ENCODE measurements around the gene FAM83E.
"Not testable (repeated sequence)": the region's sequence is repeated elsewhere in the genome, so short reads cannot be mapped to it uniquely, and the experiment has no call there.

Gene FAM83E

DNA sequence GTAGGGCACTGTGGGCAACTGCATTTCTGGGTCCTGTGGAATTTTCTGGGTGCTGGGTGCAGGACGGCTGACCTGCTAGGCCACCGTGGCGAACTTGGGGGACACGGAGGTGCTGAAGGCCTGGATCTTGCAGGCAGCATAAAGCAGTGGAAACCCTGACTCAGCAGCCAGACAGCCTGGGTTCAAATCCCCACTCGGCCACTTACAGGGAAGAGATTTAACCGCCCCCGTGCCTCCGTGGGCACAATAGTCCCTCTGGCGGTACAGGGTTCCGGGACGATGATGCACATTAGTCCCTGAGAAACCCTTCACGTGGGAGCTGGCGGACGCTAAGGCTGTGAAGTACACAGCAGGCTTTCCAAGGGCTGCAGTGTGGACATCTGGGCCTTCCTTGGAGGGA, 3.0 kb downstream of the FAM83E start:
- DNase-seq (ENCODE audit: low read depth): no peak

DNA sequence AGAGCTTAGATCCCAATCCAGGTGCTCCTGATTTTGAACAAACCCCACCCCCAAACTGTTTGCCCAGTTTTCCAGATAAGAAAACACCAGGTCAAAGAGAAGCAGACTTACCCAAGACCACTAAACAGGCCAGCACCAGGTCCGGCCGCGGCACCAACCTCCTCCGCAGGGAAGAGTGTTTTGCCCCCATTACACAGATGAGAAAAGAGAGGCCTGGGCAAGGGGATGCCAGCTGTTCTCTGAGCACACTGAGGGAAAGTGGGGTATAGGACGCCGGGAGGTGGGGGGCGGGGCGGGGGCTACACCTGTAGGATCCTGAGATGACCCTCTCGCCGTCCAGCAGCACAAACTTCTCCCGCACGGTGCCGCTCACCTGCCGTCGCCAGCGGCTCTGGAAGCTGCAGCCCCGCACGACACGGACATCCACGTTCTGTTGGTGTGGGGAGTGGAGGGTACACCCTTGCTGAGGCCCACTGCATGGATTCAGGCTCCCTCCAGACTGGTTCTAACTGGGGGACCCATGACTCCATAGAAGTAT, 5.2 kb downstream of the FAM83E start:
- DNase-seq (ENCODE audit: low read depth): no peak

DNA sequence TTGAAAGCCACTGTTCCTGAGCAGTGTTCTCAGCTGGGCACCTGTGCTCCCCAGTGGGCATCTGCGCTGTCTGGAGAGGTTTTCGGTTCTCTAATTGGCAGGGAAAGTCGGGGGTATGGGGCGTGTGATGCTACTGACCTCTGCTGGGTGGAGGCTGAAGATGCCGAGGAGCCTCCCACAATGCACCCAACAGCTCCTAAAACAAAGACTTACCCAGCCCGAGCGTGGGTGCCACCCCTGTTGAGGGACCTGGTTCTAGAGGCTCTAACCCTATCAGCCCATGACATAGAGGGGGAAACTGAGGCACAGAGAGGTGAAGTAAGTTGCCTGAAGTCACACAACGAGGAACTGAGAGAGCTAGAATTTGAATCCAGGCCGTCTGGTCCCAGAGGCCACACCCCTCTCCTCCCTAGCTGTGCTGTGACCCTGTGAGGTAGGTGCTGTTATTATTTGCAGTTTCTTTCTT, 6.0 kb downstream of the FAM83E start:
- DNase-seq (ENCODE audit: low read depth): no peak

DNA sequence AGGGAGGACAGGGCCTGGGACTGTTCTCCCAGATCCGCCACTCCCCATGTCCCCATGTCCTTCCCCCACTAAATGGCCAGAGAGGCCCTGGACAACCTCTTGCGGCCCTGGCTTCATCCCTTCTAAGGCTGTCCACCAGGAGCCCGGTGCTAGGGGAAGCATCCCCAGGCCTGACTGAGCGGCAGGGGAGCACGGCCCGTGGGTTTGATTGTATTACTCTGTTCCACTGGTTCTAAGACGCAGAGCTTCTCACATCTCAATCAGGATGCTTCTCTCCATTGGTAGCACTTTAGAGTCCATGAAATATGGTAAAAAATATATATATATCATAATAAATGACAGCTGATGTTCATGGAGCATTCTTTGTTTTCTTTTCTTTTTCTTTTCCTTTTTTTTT, 7.5 kb downstream of the FAM83E start:
- no peak for DNase-seq (ENCODE audit: low read depth)

DNA sequence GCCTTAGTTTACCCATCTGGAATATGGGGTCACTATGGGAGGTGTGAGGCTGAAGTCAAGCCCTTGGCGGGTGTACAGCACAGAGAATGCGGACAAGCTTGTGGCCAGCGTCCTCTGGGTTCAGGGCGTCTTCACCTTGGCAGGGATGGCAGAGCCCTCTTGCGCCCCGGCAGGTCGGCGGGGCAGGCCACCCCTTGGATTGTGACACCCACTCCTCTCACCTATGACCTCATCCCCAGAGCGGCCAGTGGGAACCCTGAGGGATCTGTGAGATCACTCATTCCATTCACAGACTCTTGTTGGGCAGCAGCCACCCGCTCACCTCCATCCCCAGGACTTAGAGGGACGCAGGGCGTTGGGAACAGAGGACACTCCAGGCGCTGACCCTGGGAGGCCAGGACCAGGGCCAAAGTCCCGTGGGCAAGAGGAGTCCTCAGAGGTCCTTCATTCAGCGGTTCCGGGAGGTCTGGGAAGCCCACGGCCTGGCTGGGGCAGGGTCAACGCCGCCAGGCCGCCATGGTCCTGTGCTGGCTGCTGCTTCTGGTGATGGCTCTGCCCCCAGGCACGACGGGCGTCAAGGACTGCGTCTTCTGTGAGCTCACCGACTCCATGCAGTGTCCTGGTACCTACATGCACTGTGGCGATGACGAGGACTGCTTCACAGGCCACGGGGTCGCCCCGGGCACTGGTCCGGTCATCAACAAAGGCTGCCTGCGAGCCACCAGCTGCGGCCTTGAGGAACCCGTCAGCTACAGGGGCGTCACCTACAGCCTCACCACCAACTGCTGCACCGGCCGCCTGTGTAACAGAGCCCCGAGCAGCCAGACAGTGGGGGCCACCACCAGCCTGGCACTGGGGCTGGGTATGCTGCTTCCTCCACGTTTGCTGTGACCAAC, 8.2 kb downstream of the FAM83E start, which contains the start of gene SPACA4:
TSS of gene SPACA4 (plus strand) at position 280 of the 896 bp plus-strand sequence. CDS start at position 517, 237 bp downstream.
- no peak for DNase-seq (ENCODE audit: low read depth)

DNA sequence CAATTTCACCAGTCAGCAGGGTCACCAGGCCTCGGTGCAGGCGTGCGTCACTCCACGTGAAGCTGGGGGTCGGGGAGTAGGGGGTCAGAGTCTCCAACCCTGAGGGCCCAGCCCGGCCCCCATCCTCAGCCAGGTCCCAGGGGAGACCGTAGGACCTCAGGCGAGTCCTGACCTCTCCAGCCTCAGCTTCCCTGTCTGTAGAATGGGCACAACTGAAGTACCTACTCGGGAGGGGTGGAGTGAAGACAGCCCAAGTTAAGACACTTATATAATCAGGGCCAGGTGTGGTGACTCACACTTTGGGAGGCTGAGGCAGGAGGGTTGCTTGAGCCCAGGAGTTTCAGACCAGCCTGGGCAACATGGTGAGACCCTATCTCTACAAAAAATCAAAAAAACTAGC, 11.0 kb downstream of the FAM83E start:
- no peak for DNase-seq (ENCODE audit: low read depth)

DNA sequence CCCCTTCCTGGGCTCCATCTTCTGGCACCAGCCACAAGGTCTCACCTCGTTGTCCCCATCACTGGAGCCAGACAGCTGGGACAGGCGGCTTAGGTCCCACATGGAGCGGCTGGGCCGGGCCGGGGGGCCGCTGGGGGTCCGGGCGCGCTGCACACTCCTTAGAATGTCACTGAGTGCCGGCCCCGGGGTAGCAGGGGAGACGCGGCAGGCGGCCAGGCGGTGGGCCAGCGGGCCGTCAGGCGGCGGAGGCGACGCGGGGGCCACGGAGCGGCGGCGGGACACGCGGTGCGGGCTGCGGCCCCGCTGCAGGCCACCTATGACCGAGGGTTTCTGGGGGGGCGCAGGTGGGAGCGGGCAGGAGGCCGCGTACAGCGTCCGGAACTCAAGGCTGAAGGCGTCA, 11.4 kb downstream of the FAM83E start:
- no peak for DNase-seq (ENCODE audit: low read depth)

DNA sequence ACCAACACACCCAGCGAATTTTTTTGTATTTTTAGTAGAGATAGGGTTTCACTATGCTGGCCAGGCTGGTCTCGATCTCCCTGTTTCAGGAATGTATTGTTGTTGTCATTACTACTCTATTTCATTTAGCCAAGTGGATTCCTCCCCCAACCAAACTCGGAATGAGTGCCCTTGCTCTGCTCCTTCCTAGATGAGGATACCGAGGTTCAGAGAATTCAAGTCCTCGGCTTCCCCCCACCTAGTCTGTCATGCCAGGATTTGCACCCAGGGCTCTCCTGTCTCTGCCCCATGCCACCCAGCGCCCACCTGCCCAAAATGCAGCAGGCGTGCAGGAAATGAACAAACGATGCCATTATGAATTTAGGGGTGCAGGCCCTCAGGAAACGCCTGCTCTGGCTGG, 11.9 kb downstream of the FAM83E start:
- no peak for DNase-seq (ENCODE audit: low read depth)

DNA sequence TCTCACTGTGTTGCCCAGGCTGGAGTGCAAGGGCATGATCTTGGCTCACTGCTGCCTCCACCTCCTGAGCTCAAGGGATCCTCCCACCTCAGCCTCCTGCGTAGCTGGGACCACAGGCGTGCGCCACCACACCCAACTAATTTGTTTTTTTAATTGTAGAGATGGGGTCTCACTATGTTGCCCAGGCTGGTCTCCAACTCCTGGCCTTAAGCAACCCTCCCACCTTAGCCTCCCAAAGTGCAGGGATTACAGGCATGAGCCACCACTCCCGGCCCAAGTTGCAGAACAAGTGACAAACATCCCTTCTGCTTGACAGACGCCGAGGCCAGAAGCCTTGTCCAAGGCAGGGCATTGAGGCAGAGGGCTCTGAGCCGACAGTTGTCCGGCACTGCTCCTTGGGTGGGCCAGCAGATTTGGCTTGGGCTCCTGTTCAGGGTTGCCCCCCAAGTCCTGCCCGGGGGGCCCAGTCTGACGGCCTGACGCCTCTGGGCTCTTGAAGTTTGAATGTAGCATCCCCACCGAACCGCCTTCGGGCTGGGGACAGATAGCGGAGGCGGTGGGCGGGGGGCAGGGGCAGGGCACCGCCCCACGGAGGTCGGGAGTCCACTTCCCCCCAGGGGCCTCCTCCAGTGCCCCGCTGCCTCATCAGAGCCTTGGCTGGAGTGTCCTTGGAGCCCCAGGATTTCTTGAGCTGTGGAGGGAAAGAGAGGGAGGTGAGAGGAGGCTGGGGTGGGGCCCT, 14.0 kb downstream of the FAM83E start:
- no peak for DNase-seq (ENCODE audit: low read depth)

DNA sequence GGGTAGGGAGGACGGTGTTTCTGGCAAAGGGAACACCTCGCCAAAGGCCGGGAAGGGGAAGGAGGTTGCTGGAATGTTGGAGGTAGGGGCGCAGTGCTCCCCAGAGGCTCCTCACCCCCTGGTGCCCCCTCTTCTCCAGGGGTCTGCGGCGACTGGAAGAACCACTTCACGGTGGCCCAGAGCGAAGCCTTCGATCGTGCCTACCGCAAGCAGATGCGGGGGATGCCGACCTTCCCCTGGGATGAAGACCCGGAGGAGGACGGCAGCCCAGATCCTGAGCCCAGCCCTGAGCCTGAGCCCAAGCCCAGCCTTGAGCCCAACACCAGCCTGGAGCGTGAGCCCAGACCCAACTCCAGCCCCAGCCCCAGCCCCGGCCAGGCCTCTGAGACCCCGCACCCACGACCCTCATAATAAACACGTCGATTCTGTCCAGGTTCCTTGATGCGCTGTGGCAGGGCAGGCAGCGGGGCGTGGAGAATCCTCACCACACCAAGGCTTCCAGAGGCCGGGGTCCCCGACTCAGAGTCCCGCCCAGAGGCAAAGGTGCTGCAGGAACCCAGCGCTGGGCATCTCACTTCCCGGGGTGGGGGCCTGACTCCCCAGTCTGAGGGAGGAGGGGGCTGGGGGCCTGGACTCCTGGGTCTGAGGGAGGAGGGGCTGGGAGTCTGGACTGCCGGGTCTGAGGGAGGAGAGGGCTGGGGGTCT, 15.7 kb downstream of the FAM83E start:
- DNase-seq (ENCODE audit: low read depth): no peak

DNA sequence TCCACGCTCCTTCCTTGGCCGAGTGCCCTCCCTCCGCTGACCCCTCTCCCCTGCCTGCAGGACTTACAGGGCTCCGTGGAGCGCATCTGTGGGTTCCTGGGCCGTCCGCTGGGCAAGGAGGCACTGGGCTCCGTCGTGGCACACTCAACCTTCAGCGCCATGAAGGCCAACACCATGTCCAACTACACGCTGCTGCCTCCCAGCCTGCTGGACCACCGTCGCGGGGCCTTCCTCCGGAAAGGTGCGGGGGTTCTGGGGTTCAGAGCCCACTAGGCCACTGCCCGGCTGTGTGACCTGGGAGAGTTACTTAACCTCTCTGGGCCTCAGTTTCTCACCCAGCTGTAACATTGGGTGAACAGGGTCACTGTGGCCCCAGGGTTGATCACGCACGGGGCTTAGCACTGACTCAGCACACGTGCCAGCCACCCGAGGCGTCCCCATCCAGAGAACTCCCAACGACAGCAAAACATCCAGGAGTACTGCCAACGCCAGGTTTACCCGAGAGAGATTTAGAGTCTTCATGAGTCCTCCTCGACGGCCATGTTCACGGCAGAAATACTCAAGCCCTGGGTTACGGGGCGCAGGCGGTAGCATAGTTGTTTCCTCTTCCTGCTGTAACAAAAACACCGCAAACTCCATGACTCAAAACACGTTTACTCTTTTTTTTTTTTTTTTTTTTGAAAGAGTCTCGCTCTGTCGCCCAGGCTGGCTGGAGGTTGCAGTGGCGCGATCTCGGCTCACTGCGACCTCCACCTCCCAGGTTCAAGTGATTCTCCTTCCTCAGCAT, 18.0 kb downstream of the FAM83E start:
- no peak for DNase-seq (ENCODE audit: low read depth)

DNA sequence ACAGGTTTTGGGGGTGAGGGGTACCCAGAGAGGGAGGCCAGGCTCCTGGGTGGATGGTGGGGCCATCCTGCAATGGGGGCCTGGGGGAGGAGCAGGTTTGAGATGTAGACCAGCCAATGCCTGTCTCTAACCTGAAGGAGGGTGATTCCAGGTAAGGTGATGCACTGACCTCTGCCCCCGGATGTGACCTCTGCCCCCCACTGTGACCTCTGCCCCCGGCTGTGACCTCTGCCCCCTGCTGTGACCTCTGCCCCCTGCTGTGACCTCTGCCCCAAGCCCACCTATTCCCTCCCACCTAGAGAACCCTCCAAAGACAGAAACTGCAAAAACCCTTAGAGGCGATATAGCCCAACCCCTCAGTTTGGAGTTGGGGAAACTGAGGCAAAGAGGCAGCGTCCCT, 18.6 kb downstream of the FAM83E start:
- no peak for DNase-seq (ENCODE audit: low read depth)

DNA sequence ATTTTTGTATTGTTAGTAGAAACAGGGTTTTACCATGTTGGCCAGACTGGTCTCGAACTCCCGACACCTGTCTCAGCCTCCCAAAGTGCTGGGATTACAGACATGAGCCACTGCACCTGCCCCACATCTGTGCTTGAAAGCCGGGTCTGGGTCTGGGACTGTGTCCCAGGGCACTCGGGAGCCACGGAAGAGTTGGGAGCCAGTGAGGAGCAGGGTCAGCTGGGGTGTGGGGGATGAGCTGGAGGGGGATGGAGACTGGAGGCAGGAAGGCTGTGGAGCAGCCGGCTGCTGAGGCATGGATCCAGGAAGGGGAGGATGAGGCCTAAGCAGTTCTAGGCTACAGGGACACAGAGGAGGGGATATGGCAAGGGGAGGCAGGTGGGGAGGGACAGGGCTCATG, 19.0 kb downstream of the FAM83E start:
- DNase-seq (ENCODE audit: low read depth): no peak

DNA sequence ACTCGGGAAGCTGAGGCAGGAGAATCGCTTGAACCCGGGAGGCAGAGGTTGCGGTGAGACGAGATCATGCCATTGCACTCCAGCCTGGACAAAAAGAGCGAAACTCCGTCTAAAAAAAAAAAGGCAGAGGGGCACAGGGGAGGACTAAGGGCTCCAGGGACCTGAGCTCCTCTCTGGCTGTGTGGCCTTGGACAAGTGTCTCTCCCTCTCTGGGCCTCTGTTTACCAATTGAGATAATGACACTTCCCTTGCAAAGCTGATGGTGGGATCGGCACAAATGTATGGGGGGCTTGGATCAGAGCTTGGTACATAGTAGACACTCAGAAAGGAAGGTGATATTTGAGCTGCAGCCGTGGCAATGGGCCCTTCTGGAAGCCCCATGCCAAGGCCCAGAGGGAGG, 19.7 kb downstream of the FAM83E start:
- no peak for DNase-seq (ENCODE audit: low read depth)

DNA sequence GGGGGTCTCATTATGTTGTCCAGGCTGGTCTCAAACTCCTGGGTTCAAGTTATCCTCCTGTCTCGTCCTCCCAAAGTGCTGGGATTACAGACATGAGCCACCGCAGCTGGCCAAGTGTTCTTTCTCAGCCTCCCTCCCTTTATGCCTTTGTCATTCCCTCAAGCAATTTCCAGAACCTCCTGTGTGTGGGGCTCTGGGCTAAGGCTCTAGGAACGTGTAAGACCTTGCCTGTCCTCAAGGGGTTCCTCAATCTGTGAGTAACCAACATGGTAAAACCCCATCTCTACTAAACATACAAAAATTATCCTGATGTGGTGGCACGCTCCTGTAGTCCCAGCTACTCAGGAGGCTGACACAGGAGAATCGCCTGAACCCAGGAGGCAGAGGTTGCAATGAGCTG, 23.9 kb downstream of the FAM83E start:
- no peak for DNase-seq (ENCODE audit: low read depth)

DNA sequence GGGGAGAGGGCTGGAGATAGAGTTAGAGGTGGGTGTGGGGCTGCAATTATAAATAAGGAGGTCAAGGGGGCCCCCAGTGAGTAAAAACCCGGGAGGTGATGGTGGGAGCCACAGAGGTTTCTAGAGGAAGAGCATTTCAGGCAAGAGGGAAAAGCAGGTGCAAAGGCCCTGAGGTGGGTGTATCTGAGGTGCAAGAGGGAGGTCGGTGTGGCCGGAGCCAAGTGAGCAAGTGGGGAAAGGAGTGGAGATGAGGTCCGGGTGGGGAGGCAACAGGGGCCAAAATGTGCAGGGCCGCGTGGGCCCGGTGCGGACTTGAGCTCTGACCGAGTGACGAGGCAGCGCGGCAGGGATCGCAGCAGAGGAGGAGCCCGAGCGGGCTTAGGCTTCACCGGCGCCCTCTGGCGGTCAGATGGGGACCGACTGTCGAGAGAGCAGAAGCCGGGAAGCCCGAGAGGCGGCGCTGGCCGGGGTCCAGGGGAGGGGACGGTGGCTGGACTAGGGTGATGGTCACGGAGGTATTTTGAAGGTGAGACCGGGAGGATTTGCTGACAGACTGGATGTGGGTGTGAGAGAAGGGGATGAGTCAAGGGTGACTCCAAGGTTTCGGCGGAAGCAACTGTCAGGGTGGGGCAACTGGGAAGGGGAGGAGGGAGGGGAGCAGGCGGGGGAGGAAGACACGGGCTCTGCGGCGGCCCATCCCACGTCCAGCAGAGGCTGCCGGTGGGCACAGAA, 26.0 kb downstream of the FAM83E start:
- peak; percentile 81 for DNase-seq (ENCODE audit: low read depth)

DNA sequence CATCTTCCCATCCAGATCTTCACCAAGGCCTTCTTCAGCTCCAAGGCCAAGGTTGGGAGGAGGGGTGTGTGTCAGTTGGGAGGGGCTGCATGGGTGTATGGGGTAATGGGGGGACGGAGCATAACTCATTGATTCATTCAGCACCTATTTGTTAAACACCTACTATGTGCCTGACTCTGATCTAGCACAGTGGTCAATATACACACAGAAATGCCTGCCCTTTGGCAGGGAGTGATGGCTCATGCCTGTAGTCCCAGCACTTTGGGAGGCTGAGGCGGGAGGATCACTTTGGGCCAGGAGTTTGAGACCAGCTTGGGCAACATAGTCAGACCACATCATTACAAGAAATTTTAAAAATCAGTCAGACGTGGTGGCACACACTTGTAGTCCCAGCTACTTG, 27.5 kb downstream of the FAM83E start:
- no peak for DNase-seq (ENCODE audit: low read depth)

DNA sequence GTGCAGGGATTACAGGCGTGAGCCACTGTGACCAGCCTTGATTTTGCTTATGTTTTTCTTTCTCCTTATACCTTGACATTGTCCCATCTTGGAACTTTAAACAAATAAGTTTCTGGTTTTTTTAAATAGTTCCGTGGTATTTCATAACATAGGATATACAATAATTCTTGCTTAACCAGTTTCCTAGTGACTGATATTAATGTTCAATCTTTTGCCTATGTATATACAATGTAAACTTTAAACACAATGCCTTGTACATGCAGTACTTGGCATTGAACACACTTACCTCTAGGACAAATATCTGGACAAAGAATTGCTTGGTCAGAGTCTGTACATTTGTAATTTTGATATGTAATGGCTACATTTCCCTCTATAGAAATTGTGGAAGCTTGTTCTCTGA, 32.7 kb downstream of the FAM83E start:
- no peak for DNase-seq (ENCODE audit: low read depth)

DNA sequence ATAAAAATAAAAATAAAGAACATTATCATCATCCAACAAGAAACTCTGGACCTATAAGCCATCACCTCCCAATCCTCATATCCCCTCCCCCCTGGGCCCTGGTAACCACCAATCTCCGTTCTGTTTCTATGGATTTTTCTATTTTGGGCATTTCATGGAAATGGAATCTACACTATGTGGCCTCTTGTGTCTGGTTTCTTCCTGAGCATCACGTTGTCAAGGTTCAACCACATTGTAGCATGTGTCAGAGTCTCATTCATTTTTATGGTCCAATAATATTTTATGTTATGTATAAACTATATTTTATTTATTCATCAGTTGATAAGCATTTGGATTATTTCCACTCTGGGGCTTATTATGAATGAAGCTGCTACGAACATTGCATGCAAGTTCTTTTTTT, 36.0 kb downstream of the FAM83E start:
- no peak for DNase-seq (ENCODE audit: low read depth)

DNA sequence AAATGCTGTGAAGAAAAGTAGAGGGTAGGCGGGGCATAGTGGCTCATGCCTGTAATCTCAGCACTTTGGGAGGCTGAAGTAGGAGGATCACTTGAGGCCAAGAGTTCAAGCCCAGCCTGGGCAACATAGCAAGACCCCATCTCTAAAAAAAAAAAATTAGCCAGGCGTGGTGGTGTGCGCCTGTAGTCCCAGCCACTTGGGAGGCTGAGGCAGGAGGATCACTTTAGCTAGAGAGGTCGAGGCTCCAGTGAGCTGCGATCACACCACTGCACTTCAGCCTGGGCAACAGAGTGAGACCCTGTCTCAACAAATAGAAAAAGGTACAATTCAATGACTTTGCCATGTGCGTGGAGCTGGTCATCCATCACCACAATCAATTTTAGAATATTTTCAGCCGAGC, 37.0 kb downstream of the FAM83E start:
- not testable (repeated sequence) for DNase-seq (ENCODE audit: low read depth)

Measured in activated T-cell treated with anti-CD3 and anti-CD28 coated beads for 48 hours (primary cell).